GM21526 (cell line): ENCODE measurements around the gene RAN.
"Not testable (repeated sequence)": the region's sequence is repeated elsewhere in the genome, so short reads cannot be mapped to it uniquely, and the experiment has no call there.

Source experiments
- ATAC-seq: cut with Tn5 transposase; IDR thresholded peaks from one replicate; pipeline ENCODE4 v1.9.1; 2021; ENCODE audit warnings: moderate library complexity; ENCODE audit not compliant: unreplicated experiment, low FRiP score

Gene RAN

DNA sequence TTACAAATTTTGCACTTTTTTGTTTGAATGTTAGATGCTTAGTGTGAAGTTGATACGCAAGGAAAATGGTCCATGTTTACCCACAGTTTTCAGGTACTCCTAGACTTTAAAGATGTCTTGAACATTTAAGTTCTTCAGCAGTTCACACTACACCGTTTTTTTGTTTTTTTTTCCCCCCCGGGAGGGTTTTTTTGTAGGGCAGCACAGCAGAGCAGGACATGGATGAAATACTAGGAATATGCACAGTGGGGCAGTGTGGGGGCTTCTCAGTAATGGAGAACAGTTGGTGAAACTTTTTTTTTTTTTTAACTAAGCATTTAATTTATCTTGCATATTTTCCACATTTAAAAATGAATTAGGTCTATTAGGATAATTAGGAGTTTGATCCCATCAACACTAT lies 4.9 kb downstream of the RAN start:
- ATAC-seq, result no peak

DNA sequence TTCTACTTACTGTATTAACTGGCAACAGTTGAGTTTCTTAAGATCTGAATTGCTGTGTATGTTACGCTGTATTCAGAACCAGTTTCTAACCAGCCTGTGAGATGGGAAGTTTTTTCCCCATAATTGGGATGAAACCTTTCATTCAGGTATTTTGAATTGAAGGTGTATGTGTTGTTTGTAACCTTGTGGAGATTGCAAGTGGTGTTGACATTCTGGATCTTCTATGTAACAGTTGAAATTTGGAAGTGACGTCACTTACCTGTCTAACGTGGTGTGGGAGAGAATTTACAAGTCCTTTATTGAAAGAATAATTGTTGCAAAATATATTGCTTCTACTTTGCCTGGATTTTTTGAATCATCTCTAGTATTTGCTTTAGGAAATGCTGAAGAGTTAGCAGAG lies 5.5 kb downstream of the RAN start:
- no peak for ATAC-seq

DNA sequence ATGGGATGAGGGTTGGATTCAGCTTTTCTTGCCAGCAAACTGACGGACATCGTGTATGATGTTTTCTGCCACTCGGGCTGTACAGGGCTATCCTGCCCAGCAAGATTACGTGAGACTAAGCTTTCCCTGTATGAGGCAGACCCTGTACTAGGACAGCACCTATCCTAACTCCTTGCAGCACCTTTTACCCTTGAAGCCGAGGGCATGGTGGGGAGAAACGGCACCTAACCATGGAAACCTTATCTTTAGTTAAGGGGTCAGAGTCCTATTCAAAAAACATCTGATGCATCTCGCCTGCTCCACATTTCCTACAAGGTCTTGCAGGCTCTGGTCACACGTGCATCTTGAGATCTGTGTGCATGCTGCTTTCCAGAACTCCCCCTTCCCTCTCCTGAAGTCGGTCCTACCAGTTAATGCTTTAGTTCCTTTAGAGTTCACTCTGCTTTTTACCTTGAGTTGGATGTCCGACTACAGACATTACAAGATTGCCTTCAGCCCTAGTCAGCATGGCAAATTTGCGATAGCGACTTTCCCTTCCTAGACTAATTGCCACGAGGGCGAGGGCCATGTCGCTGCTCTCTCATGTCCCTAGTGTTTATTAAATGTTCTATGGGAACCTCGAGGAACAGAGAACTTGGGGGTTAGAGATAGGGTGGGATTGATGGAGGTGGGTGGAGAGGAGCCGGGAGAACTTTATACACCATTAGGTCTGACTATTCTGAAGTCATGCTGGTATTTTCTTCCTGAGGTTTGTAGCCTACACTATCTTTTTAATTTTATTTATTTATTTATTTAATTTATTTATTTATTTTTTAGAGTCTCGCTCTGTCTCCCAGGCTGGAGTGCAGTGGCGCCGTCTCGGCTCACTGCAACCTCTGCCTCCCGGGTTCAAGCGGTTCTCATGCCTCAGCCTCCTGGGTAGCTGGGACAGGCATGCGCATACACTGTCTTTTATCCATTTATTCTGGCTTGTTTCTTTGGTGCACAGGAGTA lies 6.6 kb downstream of the RAN start:
- ATAC-seq, result no peak

DNA sequence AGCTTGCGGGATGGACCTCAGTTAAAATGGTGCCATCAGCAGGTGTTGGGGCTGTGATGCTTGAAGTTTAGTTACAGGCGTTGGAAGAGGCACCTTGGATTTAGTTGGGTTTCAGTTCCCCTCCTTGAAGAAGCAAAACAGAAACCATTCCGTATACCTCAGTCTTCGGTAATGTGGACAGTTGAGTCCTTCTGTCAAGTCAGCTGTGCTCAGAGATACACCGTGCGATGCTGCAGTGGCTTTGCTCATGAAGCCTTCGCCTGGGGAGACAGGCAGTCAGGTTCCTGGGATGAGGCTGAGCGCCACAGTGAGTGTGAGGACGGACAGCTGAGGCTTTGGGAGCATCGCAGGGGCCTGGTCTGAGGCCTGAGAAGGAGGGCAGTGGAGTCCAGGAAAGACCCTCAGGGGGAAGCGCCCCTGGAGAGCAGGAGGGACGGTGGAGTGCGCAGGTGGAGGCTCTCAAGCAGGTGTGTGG lies 7.4 kb downstream of the RAN start:
- ATAC-seq, result peak; percentile 85

DNA sequence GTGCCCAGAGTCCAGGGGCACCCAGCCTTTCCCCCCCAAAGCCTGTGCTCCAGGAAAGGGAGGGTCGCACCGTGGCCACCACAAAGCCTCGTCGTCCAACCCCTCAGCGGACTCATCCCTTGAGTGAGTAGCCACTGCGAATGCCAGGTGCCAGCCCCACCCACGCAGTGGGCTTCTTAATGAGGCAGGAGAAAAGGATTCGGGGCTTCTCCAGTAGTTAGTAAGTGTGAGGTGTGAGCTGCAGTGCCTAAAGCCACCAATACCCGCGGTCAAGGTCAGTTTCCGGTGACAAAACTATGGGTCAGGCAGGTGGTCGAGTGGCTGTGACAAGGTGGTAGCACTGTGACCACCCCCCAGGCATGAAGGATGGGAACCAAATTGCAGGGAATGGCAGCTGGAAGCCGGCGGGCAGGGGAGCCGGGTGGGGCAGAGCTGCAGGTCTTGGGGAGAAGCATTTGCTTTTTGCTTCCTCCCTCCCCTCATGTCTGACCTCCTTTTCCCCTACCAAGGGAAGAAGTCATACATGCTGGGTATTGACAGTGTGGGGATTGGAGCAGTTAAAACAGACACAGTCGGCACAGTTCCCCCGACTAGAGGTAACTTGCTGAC lies 8.0 kb downstream of the RAN start:
- ATAC-seq, result no peak

DNA sequence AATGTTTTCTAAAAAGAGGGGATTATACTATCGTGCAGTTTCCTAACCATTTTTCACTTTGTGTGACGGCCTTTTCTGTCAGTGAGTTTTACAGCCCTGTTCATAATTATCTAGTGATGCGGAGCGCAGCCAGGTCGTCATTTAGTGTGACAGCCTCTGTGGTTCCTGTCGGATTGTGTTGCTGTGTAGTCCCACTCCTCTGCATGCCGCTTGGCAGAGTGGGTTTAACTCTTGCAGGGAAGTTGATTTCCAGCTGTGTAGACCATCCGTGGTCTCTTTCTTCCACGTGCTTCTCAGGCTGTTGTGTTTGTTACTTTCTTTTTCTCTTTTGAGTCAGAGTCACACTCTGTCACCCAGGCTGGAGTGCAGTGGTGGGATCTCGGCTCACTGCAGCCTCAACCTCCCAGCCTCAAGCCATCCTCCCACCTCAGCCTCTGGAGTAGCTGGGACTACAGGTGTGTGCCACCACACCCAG lies 8.6 kb downstream of the RAN start:
- ATAC-seq, result peak; percentile 29

DNA sequence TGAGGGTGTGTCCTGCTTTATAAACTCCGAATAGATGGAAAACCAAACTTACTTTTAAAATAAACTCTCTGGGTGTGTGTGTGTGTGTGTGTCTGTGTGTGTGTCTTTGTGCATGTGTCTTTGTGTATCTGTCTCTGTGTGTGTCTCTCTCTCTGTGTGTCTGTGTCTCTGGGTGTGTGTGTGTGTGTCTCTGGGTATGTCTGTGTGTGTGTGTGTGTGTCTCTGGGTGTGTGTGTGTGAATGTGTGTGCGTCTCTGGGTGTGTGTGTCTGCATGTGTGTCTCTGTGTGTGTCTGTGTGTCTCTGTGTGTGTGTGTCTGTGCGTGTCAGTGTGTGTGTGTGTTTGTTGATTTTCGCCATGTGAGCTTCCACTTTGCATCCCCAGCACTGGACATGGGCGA lies 9.2 kb downstream of the RAN start:
- ATAC-seq, result no peak

DNA sequence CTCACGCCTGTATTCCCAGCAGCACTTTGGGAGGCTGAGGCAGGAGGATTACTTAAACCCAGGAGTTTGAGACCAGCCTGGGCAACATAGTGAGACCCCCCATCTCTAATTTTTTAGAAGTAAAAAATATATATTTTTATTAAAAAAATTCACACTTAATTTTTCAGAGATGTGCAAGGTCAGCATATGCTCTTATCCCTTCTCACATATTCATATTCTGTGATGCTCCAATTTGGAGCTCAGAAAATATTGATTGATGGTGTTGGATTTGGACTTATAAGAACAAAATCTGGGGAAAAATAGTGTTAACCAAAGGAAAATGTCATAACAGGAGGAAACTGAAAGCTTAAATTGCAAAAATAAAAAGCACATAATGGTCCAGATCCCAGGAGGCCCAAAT lies 9.7 kb downstream of the RAN start:
- ATAC-seq, result no peak

DNA sequence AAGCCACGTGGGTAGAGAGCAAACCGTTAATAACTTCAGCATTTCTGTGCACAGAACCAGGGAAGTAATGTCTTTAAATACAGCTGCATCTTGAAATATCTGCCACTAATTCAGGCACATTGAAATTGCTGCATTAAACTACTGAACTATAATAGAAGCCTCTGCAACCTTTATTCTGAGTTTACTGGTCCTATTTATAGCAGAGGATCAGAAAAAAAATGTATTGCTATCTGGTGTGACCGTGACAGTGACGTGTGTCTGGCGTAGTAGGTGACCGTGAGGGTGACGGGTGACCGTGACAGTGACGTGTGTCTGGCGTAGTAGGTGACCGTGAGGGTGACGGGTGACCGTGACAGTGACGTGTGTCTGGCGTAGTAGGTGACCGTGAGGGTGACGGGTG lies 15.3 kb downstream of the RAN start:
- ATAC-seq, result not testable (repeated sequence)

DNA sequence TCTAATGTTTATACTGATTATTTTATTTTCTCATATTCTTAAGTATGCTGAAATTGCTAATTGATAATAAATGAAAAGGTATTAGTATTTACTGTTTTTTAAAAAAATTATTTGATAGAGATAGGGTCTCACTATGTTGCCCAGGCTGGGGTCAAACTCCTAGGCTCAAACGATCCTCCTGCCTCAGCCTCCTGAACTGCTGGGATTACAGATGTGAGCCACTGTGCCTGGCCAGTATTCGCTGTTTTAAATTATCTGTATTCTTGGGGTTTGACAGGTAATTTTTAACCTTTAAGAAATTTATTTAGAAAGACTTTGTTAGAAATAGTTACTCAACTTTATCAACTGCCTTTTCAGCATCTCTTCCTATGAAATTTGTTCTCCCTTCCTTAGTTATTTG lies 32.2 kb downstream of the RAN start:
- no peak for ATAC-seq

DNA sequence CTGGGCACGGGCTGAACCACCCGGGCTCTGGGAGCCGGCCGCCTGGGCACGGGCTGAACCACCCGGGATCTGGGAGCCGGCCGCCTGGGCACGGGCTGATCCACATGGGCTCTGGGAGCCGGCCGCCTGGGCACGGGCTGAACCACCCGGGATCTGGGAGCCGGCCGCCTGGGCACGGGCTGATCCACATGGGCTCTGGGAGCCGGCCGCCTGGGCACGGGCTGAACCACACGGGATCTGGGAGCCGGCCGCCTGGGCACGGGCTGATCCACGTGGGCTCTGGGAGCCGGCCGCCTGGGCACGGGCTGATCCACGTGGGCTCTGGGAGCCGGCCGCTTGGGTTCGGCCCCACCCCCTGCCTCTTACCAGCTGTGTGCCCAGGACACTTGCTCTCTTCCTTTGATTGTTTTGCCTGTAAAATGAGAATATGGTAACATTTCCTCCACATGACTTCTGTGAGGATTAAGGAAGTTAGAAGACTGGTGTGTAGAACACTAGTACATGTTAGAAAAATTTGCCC lies 33.1 kb downstream of the RAN start:
- ATAC-seq, result not testable (repeated sequence)

DNA sequence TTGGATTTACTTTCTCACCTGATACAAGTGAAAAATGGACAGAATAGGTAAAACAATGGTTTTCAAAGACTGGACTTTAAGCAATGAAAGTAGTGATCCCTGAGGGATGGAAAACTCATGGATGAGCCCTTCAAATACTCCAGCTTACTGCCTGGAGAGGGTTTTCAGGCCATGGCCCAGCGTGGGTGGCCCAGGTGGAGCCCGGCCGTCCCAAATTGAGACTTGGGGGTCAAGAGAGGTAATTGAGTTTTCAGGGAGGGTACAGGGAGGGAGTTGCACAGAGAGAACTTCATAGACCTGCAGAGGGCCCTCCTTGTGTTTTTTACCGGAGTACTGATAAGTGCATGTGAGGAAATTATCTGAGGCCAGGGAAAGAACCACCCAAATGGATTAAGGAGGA lies 37.2 kb downstream of the RAN start:
- no peak for ATAC-seq

DNA sequence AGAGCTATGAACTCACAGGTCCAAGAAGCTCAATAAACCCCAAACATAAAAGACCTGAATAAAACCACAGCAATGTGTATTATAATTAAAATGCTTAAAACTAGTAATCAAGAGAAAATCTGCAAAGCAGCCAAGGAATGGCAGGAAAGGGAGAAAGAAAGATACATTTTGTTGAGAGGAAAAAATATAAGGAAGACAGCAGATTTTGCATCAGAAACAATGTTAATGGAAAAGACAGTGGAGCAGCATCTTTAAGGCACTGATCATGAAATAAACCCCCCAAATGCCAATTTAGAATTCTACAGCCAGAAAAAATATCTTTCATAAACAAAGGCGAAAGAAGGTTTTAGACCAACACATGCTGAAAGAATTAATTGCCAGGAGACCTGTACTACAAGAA lies 39.3 kb downstream of the RAN start:
- no peak for ATAC-seq

DNA sequence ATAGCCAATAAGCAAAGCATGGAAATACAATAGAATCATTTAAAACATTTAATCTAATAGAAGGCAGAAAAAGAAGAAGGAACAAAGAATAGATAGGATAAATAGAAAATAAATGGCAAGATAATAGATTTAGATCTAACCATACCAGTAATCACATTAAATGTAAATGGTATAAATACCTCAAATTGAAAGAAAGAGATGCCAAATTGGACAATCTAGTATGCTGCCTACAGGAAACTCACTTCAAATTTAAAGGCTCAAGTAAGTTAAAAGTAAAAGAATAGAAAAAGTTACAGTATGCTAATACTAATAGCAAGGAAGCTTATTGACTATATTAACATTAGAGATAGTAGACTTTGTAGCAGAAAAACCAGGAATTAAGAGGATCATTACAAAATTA lies 40.1 kb downstream of the RAN start:
- ATAC-seq, result no peak

DNA sequence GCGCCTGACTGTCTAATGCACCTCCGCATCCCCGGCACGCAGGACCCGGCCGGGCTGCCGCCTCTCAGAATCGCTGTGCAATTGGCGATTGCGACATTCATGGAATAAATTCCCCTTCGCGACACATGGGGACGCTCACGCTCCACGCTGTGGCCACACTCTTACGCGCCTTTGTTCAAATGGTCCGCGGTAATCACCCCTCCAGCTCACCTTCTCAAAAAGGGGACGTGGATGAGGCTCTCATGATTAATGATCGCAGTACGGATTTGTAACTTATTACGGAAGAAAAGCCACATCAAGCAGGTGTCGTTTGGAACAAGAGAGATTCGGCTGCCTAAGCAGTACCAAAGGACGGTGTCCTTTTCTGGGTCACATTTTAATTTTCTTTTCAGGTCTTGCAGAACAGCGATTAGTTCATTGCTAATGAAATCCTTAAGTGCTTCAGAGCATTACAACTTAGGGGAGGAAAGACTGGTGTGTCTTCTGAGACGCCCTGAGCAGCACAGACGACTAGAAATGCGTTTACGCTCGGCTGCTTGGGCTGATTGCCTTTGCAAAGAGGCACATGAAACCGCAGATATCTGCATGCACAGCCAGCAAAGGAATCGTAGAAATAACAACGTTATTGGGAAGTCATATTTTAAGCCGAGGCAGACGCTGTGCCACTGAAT lies 44.5 kb downstream of the RAN start:
- ATAC-seq, result no peak

DNA sequence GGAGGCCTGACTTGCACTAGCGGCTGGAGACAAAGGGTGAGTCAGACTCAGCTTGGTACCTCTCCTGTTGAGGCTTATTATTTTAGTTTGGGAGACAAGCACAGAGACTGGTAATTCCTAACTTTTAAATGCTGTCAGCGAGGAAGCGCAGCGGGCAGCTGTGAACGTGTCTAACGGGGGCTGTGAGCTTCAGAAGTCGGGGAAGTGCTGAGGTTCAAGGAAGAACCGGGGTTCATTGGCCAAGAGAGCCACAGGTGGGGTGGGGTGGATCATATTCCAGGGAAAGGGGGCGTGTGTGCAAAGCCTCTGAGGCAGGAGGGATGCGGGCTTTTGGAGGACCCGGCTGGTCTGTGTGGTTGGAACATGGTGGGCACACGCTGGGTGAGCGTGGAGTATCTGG lies 45.7 kb downstream of the RAN start:
- ATAC-seq, result no peak

DNA sequence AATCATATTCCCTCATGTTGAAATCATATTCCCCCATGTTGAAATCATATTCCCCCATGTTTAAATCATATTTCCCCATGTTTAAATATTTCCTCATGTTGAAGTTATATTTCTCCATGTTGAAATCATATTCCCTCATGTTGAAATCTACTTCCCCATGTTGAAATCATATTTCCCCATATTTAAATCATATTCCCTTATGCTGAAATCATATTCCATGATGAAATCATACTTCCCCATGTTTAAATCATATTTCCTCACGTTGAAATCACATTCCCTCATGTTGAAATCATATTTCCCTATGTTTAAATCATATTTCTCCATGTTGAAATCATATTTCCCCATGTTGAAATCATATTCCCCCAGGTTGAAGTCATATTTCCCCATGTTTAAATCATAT lies 47.2 kb downstream of the RAN start:
- no peak for ATAC-seq

DNA sequence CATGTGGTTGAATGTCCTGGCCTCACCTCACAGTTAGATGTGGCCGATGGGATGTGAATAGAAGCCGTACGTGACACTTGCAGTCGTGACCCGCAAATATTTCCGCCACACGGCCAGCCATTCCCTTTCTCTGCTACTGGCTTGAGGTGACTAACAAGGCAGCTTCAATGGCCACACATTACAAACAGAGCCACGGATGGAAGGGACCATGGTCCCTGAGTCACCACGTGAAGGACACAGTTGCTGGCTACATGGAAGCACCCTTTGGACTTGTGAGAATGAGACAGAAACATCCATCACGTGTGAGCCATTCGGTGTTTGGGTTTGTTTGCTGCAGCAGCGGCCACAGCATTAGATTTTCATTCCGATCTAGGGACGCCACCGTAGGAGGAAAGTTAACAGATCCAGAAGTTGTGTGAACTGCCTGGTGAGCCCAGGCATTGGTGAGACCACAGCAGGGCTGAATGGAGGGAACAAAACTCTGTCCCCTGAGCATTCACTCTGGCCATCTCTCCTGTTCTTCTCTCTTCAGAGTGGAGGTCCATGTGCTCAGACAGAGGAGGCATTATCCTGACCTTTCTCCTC lies 48.3 kb downstream of the RAN start:
- no peak for ATAC-seq

DNA sequence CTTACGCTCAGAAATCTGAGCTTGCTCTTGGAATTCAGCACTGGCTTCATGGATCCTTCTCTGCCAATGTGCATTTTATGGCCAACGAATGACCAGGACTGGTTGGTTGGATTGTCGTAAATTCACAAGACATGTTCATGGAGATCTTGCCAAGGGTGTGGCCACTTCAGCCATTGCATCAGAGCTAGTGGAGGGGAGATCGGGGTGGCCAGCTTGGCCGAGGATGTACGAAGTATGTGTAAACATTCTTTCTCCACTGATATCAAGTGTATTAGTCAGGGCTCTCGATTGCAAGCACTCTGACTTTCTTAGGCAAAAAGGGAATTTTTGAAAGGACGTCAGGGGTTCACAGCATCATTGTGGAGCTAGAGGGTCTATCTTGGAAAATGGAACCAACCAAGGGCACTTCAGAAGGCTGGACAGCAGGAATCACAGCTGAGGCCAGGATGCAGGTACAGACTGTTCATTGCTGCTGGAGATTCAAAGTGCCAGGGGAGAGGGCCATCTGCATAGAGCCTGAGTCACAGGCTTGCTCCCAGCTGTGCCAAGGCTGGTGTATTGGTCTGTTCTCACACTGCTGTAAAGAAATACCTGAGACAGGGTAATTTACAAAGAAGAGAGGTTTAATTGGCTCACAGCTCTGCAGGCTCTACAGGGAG lies 49.0 kb downstream of the RAN start:
- no peak for ATAC-seq

DNA sequence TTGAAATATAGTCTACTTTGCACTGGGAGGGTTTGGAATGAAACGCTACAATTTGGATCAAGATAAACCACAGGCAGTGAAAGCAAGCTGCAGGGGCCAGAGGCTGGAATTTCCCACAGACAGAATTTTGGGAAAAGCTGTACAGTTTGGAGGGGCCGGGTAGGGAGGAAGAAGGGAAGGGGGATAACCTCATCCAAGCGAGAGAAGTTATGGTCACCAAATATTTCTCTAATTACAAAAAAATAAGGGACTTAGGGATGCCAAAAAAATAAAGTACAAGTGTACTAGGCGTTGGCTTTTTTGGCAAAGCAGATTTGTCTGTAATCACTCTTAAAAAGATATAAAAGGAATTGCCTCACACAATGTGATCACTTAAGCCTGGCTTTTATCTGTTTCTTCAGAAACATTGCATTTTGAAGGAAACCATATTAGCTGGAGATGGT lies 50.7 kb downstream of the RAN start:
- ATAC-seq, result no peak
